DOHH2 (cell line): ENCODE measurements around the gene IMMP2L.
"Not testable (repeated sequence)": the region's sequence is repeated elsewhere in the genome, so short reads cannot be mapped to it uniquely, and the experiment has no call there.

Experiments used
- H3F3A ChIP-seq: fragments of 200-600 bp; sonication (generic), shearing (Covaris generic); 2 replicates; pipeline ENCODE4 v1.6.0; 2016; ENCODE audit warnings: antibody characterized with exemption, mild to moderate bottlenecking; ENCODE audit not compliant: control insufficient read depth, insufficient read depth
- H3K27ac ChIP-seq: fragments of 200-600 bp; sonication (generic); 2 replicates; pipeline ENCODE4 v1.5.1; 2014; ENCODE audit warnings: low read depth, mild to moderate bottlenecking, low read length, moderate library complexity
- H3K27me3 ChIP-seq: fragments of 200-600 bp; sonication (generic); 2 replicates; pipeline ENCODE4 v1.6.1; 2014; ENCODE audit warnings: mild to moderate bottlenecking, low read length, mixed read lengths; ENCODE audit not compliant: control insufficient read depth
- H3K36me3 ChIP-seq: fragments of 200-600 bp; sonication (generic); 2 replicates; pipeline ENCODE4 v1.6.1; 2014; ENCODE audit warnings: mild to moderate bottlenecking, low read length, moderate library complexity, mixed read lengths; ENCODE audit not compliant: control insufficient read depth
- H3K4me1 ChIP-seq: fragments of 200-600 bp; sonication (generic); 2 replicates; pipeline ENCODE4 v1.6.1; 2014; ENCODE audit warnings: mild to moderate bottlenecking, low read length, mixed read lengths; ENCODE audit not compliant: control insufficient read depth
- H3K4me2 ChIP-seq: fragments of 200-600 bp; sonication (generic); 2 replicates; pipeline ENCODE4 v1.6.0; 2014; ENCODE audit warnings: mild to moderate bottlenecking, low read length, moderate library complexity
- H3K4me3 ChIP-seq: fragments of 200-600 bp; sonication (generic); 2 replicates; pipeline ENCODE4 v1.5.1; 2014; ENCODE audit warnings: mild to moderate bottlenecking, low read length, mixed read lengths
- H3K79me2 ChIP-seq: fragments of 200-600 bp; sonication (generic); 2 replicates; pipeline ENCODE4 v1.6.1; 2014; ENCODE audit warnings: mild to moderate bottlenecking, low read length, mixed read lengths; ENCODE audit not compliant: control insufficient read depth
- H3K9me2 ChIP-seq: fragments of 200-600 bp; sonication (generic); replicated peaks from 2 replicates; pipeline ENCODE4 v1.6.1; 2014; ENCODE audit warnings: mild to moderate bottlenecking, low read length, mixed read lengths; ENCODE audit not compliant: control insufficient read depth
- H3K9me3 ChIP-seq: fragments of 200-600 bp; sonication (generic); 2 replicates; pipeline ENCODE4 v1.6.1; 2014; ENCODE audit warnings: antibody characterized with exemption, low read length, mixed read lengths; ENCODE audit not compliant: control insufficient read depth, insufficient read depth
- H4K20me1 ChIP-seq: fragments of 200-600 bp; sonication (generic); 2 replicates; pipeline ENCODE4 v1.6.0; 2014; ENCODE audit warnings: low read depth, mild to moderate bottlenecking, antibody characterized with exemption, low read length, moderate library complexity; ENCODE audit not compliant: control insufficient read depth, insufficient read depth
- EZH2phosphoT487 ChIP-seq: fragments of 200-600 bp; sonication (generic); IDR thresholded peaks from 2 replicates; pipeline ENCODE4 v1.6.1; 2017; ENCODE audit warnings: borderline replicate concordance, mild to moderate bottlenecking, antibody characterized with exemption, low read length, moderate library complexity, mixed read lengths
- TF ChIP-seq, protein P1 (sequence below): fragments of 200-600 bp; sonication (generic); IDR thresholded peaks from one replicate; pipeline ENCODE4 v1.5.1; 2014; ENCODE audit warnings: antibody characterized with exemption, mild to moderate bottlenecking, low read depth, low read length; ENCODE audit not compliant: poor library complexity, severe bottlenecking

The IMMP2L gene

DNA sequence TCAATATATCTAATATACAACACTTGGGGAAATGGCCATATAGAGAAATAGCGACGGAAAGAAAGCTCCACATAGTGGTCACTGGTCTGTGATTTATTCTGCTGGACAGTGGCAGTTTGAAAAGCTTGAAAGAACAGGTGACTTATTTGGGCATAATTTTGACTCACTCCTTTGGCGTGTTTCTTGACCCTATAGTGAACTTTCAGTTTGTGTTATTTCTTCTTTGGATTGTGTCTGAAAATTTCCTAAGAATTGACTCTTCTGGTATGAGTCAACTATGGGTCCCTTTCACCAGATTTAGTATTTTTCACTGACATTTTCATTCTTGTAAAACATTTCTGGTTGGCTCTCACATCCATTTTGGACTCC is 25.8 kb upstream of the IMMP2L start:
- Histone ChIP-seq H4K20me1 (no peaks in the 10 kb centered on the region), H3K4me1 (no peaks in the 10 kb centered on the region; the same call in 1 of the 2 replicates), H3K9me2 (no peaks in the 10 kb centered on the region), H3K27ac (no peak overlapping the region), H3K27me3 (no peaks in the 10 kb centered on the region), H3K9me3 (no peaks in the 10 kb centered on the region; the same call in 1 of the 2 replicates), H3K4me3 (no peak overlapping the region), H3K36me3 (no peaks in the 10 kb centered on the region), H3K4me2 (no peak overlapping the region), H3F3A (no peaks in the 10 kb centered on the region), H3K79me2 (no peaks in the 10 kb centered on the region)
- TF ChIP-seq, protein P1, sequence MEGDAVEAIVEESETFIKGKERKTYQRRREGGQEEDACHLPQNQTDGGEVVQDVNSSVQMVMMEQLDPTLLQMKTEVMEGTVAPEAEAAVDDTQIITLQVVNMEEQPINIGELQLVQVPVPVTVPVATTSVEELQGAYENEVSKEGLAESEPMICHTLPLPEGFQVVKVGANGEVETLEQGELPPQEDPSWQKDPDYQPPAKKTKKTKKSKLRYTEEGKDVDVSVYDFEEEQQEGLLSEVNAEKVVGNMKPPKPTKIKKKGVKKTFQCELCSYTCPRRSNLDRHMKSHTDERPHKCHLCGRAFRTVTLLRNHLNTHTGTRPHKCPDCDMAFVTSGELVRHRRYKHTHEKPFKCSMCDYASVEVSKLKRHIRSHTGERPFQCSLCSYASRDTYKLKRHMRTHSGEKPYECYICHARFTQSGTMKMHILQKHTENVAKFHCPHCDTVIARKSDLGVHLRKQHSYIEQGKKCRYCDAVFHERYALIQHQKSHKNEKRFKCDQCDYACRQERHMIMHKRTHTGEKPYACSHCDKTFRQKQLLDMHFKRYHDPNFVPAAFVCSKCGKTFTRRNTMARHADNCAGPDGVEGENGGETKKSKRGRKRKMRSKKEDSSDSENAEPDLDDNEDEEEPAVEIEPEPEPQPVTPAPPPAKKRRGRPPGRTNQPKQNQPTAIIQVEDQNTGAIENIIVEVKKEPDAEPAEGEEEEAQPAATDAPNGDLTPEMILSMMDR = no peak
- no peak for TF ChIP-seq EZH2phosphoT487

DNA sequence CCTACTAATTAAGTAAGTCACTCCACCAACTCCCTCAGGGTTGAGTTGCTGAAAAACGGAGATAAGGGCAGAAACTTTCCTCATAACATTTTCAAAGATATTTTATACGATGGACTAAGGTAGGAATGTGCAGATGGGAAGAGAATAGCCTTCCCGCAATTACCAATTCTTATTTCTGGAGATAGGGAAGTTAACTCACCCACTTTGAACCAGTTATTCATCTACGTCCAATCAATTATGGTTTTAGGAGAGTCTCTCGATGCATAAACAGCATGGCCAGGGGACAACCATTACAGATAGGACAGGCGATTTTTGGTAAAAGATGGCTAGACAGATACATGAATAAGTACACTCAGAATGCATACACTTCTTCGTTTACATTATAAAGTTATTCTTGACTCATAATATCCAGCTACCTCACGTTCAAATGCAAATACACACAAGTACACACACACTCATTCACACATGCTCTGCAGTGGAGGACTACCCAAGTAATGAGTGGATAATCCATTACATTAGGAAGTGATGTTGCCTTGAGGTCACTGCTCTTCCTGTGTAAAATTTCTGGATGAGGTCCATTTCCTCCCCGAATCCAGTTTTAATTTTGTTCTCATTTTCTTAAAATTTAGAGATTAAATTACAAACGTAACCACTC is 25.2 kb upstream of the IMMP2L start:
- Histone ChIP-seq H3K9me3 (no peaks in the 10 kb centered on the region; the same call in 1 of the 2 replicates), H3F3A (no peaks in the 10 kb centered on the region), H3K9me2 (no peaks in the 10 kb centered on the region), H3K36me3 (no peaks in the 10 kb centered on the region), H3K4me3 (no peak overlapping the region), H3K4me1 (no peaks in the 10 kb centered on the region), H3K27me3 (no peaks in the 10 kb centered on the region), H4K20me1 (no peaks in the 10 kb centered on the region), H3K79me2 (no peaks in the 10 kb centered on the region), H3K4me2 (no peak overlapping the region), H3K27ac (no peak overlapping the region)
- TF ChIP-seq, protein P1 = no peak
- no peak for TF ChIP-seq EZH2phosphoT487

DNA sequence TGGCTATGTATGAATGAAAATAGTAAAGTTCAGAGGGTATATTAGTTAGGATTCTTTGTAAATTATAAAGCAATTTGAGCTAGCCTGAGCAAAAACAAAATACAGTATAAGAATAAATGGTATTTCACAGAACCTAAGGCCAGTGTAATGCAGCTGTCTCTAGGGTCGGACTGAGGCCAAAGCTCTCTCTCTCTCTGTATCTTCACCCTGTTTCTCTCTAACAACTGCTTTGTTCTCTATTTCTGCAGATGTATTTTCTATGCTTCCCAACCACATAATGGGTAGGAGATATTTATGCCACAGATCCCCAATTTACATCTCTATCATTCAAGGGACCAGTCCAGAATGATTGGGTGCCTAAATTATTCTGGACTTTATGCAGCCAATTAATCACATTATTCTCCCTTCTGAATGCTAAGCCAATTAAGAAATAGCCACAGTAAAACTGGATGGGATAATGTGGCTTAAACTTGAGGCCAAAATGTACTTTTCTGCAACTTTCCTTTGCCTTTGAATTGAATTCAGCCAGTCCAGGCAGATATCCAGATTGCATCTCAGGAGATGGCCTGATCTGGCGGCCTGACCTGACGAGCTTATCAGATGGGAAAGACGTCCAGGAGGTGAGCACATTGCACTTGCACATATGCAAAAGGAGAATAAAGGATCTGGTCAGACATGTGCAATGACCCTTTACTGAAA is 24.6 kb upstream of the IMMP2L start:
- no peaks in the 10 kb centered on the region for H4K20me1 ChIP-seq
- no peak overlapping the region for H3K4me3 ChIP-seq
- TF ChIP-seq, protein P1 = no peak
- no peak for TF ChIP-seq EZH2phosphoT487
- no peaks in the 10 kb centered on the region for H3K79me2 ChIP-seq
- no peaks in the 10 kb centered on the region for H3K9me2 ChIP-seq
- H3K27me3 ChIP-seq = no peaks in the 10 kb centered on the region
- H3F3A ChIP-seq = no peaks in the 10 kb centered on the region
- no peak overlapping the region for H3K27ac ChIP-seq
- H3K4me1 ChIP-seq = no peaks in the 10 kb centered on the region
- H3K9me3 ChIP-seq = no peaks in the 10 kb centered on the region; the same call in 1 of the 2 replicates
- no peak overlapping the region for H3K4me2 ChIP-seq
- no peaks in the 10 kb centered on the region for H3K36me3 ChIP-seq

DNA sequence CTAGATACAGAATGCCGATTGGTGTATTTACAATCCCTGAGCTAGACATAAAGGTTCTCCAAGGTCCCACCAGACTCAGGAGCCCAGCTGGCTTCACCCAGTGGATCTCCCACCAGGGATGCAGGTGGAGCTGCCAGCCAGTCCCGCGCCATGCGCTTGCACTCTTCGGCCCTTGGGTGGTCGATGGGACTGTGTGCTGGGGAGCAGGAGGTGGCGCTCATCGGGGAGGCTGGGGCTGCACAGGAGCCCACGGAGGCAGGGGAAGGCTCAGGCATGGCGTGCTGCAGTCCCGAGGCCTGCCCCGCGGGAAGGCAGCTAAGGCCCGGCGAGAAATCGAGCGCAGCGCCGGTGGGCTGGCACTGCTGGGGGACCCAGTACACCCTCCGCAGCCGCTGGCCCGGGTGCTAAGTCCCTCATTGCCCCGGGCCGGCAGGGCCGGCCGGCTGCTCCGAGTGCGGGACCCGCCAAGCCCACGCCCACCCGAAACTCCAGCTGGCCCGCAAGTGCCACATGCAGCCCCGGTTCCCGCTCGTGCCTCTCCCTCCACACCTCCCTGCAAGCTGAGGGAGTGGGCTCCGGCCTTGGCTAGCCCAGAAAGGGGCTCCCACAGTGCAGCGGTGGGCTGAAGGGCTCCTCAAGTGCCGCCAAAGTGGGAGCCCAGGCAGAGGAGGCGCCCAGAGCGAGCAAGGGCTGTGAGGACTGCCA is 19.6 kb upstream of the IMMP2L start:
- not testable (repeated sequence) for H3K4me1 ChIP-seq, H4K20me1 ChIP-seq, H3K9me3 ChIP-seq, H3K9me2 ChIP-seq, H3F3A ChIP-seq, H3K27ac ChIP-seq, H3K4me3 ChIP-seq, H3K79me2 ChIP-seq, H3K36me3 ChIP-seq, H3K4me2 ChIP-seq, H3K27me3 ChIP-seq

DNA sequence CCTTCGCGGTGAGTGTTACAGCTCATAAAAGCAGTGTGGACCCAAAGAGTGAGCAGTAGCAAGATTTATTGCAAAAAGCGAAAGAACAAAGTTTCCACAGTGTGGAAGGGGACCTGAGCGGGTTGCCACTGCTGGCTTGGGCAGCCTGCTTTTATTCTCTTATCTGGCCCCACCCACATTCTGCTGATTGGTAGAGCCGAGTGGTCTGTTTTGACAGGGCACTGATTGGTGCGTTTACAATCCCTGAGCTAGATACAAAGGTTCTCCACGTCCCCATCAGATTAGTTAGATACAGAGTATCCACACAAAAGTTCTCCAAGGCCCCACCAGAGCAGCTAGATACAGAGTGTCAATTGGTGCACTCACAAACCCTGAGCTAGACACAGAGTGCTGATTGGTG is 18.9 kb upstream of the IMMP2L start:
- H4K20me1 ChIP-seq, H3K4me3 ChIP-seq, H3K9me3 ChIP-seq, H3K9me2 ChIP-seq, H3K27ac ChIP-seq, H3K79me2 ChIP-seq, H3K36me3 ChIP-seq, H3F3A ChIP-seq, H3K4me2 ChIP-seq, H3K27me3 ChIP-seq, H3K4me1 ChIP-seq: not testable (repeated sequence)
